PFSK-1 (cell line): Measurements from ENCODE around the gene AUTS2.

Source experiments
- FOXP2 ChIP-seq: optimal IDR thresholded peaks from 2 replicates; pipeline ENCODE3; 2011; ENCODE audit warnings: borderline replicate concordance, control low read depth, inconsistent platforms; ENCODE audit not compliant: insufficient read depth; ENCODE audit errors: extremely low read length, extremely low read depth
- POLR2AphosphoS5 ChIP-seq: IDR thresholded peaks from 2 replicates; pipeline ENCODE4 v1.6.1; 2012; ENCODE audit warnings: low read depth, mild to moderate bottlenecking, control low read depth, low read length, moderate library complexity
- REST ChIP-seq, 2 experiments: IDR thresholded peaks; 2 replicates each; pipeline versions ENCODE4 v1.6.1 to v1.8.0; 2011 to 2012; ENCODE audit warnings: low read depth in 2 of 2, low read length in 2 of 2, control low read depth in 1 of 2, inconsistent platforms in 1 of 2, mild to moderate bottlenecking in 1 of 2, moderate library complexity in 1 of 2; ENCODE audit not compliant: insufficient read depth in 1 of 2
- SIN3A ChIP-seq: IDR thresholded peaks from 2 replicates; pipeline ENCODE4 v1.6.1; 2012; ENCODE audit warnings: mild to moderate bottlenecking, low read length, moderate library complexity, borderline replicate concordance; ENCODE audit not compliant: insufficient read depth
- TAF1 ChIP-seq: IDR thresholded peaks from 2 replicates; pipeline ENCODE4 v1.6.1; 2012; ENCODE audit warnings: low read length, control low read depth, borderline replicate concordance; ENCODE audit not compliant: insufficient read depth

Gene AUTS2

GRCh38 chr7:69702357-69702756, 104.1 kb downstream of the AUTS2 start:
- TF ChIP-seq SIN3A (no peak), FOXP2 (no peak), POLR2AphosphoS5 (no peak), REST (IDR thresholded peaks at IDR 0.05; ENCODE audit: insufficient read depth in 1 of 2, low read depth in 2 of 2, low read length in 2 of 2) (no peak), TAF1 (no peak)

- TF ChIP-seq POLR2AphosphoS5 (no peak), SIN3A (no peak), FOXP2 (no peak), TAF1 (no peak), REST (IDR thresholded peaks at IDR 0.05; ENCODE audit: insufficient read depth in 1 of 2, low read depth in 2 of 2, low read length in 2 of 2) (no peak)
These were observed 104.8 kb downstream of the AUTS2 start for GRCh38 chr7:69703099-69703498.

GRCh38 chr7:69706070-69706469, 107.8 kb downstream of the AUTS2 start:
- no peak for TF ChIP-seq SIN3A
- no peak for TF ChIP-seq REST (IDR thresholded peaks at IDR 0.05; ENCODE audit: insufficient read depth in 1 of 2, low read depth in 2 of 2, low read length in 2 of 2)
- no peak for TF ChIP-seq POLR2AphosphoS5
- TF ChIP-seq TAF1 = no peak
- no peak for TF ChIP-seq FOXP2

- no peak for TF ChIP-seq SIN3A
- TF ChIP-seq FOXP2 = no peak
- no peak for TF ChIP-seq POLR2AphosphoS5
- no peak for TF ChIP-seq REST (IDR thresholded peaks at IDR 0.05; ENCODE audit: insufficient read depth in 1 of 2, low read depth in 2 of 2, low read length in 2 of 2)
- no peak for TF ChIP-seq TAF1
These were observed 110.6 kb downstream of the AUTS2 start for GRCh38 chr7:69708857-69709256.

GRCh38 chr7:69710768-69711438, 112.6 kb downstream of the AUTS2 start:
- TF ChIP-seq SIN3A (no peak), POLR2AphosphoS5 (no peak), TAF1 (no peak), FOXP2 (no peak), REST (IDR thresholded peaks at IDR 0.05; ENCODE audit: insufficient read depth in 1 of 2, low read depth in 2 of 2, low read length in 2 of 2) (no peak)
